IMR-90 (cell line): ENCODE results near the gene BCAS1. TPM values are rescaled to one million over a fixed set of nuclear protein-coding genes. Genes with fewer than 3 reads are reported as not detected.

Experiments
- ATAC-seq: fragments of 200-7000 bp; cut with Tn5 transposase; 2 replicates; pipeline ENCODE4 v1.9.1; 2020; ENCODE audit warnings: low read depth, mild to moderate bottlenecking, moderate library complexity
- BruUV-seq: library from RNA; stranded (reverse); fragments of 400-500 nt; replicated peaks from 2 replicates; lab custom pipeline; 2021; lab: Mats Ljungman, UMichigan
- CTCF ChIA-PET: fragments of 300-600 bp; formaldehyde crosslinking; extraction: SDS; loops from one replicate; lab custom pipeline; 2021; ENCODE audit warnings: antibody characterized with exemption; lab: Yijun Ruan, JAX
- POLR2A ChIA-PET: fragments of 300-600 bp; sonication (Branson Sonifier 250); formaldehyde crosslinking; loops from one replicate; lab custom pipeline; 2022; ENCODE audit warnings: antibody characterized with exemption; ENCODE audit not compliant: unreplicated experiment; lab: Charles Lee
- DNase-seq: peaks from one replicate; pipeline ENCODE4 v3.0.0; 2013
- H2AFZ ChIP-seq: replicated peaks from 2 replicates; pipeline ENCODE3; 2013; ENCODE audit warnings: low read length, mild to moderate bottlenecking; ENCODE audit not compliant: poor library complexity
- H2AK5ac ChIP-seq: 2 replicates; pipeline ENCODE4 v1.6.1; 2013; ENCODE audit warnings: low read depth, low read length, inconsistent platforms
- H2AK9ac ChIP-seq: replicated peaks from 2 replicates; pipeline ENCODE3; 2013; ENCODE audit warnings: mild to moderate bottlenecking, low read depth, low read length, moderate library complexity; ENCODE audit not compliant: poor library complexity
- H2BK120ac ChIP-seq: 2 replicates; pipeline ENCODE4 v1.6.1; 2013; ENCODE audit warnings: low read depth, low read length, inconsistent platforms
- H2BK15ac ChIP-seq: 3 replicates; pipeline ENCODE4 v1.6.1; 2013; ENCODE audit warnings: low read depth, low read length, inconsistent platforms
- H2BK20ac ChIP-seq: 2 replicates; pipeline ENCODE4 v1.6.1; 2013; ENCODE audit warnings: low read depth, mild to moderate bottlenecking, inconsistent platforms, low read length, moderate library complexity
- H2BK5ac ChIP-seq: 2 replicates; pipeline ENCODE4 v1.6.1; 2013; ENCODE audit warnings: mild to moderate bottlenecking, low read depth, low read length, inconsistent platforms; ENCODE audit not compliant: poor library complexity, severe bottlenecking
- H3K14ac ChIP-seq: replicated peaks from 2 replicates; pipeline ENCODE4 v1.6.1; 2013; ENCODE audit warnings: low read depth, low read length, inconsistent platforms
- H3K18ac ChIP-seq: 2 replicates; pipeline ENCODE4 v1.6.1; 2013; ENCODE audit warnings: low read depth, low read length, control low read depth
- H3K23ac ChIP-seq: 2 replicates; pipeline ENCODE4 v1.6.1; 2013; ENCODE audit warnings: low read depth, low read length, inconsistent platforms
- H3K27ac ChIP-seq: 2 replicates; pipeline ENCODE4 v1.5.1; 2013; ENCODE audit warnings: mild to moderate bottlenecking, control low read depth, low read length; ENCODE audit not compliant: insufficient read depth
- H3K27me3 ChIP-seq: 2 replicates; pipeline ENCODE4 v1.6.1; 2013; ENCODE audit warnings: low read length; ENCODE audit not compliant: control insufficient read depth, insufficient read depth
- H3K36me3 ChIP-seq: 2 replicates; pipeline ENCODE4 v1.6.1; 2013; ENCODE audit warnings: low read length, mixed read lengths; ENCODE audit not compliant: control insufficient read depth, insufficient read depth
- H3K4ac ChIP-seq: 2 replicates; pipeline ENCODE4 v1.6.1; 2013; ENCODE audit warnings: low read depth, low read length, inconsistent platforms
- H3K4me1 ChIP-seq: 2 replicates; pipeline ENCODE4 v1.6.1; 2013; ENCODE audit warnings: low read length, mixed read lengths; ENCODE audit not compliant: control insufficient read depth, insufficient read depth
- H3K4me2 ChIP-seq: 2 replicates; pipeline ENCODE4 v1.6.1; 2013; ENCODE audit warnings: low read depth, mild to moderate bottlenecking, control low read depth, low read length, moderate library complexity
- H3K4me3 ChIP-seq: 2 replicates; pipeline ENCODE4 v1.5.1; 2013; ENCODE audit warnings: low read depth, mild to moderate bottlenecking, control low read depth, low read length, moderate library complexity; ENCODE audit not compliant: insufficient read depth
- H3K56ac ChIP-seq: 2 replicates; pipeline ENCODE4 v1.6.1; 2013; ENCODE audit warnings: low read length, inconsistent platforms; ENCODE audit not compliant: insufficient read depth; ENCODE audit errors: extremely low read depth
- H3K79me1 ChIP-seq, 2 experiments: 2 replicates each; pipeline ENCODE4 v1.6.1; 2013; ENCODE audit warnings: low read length in 2 of 2, inconsistent platforms in 1 of 2, low read depth in 1 of 2
- H3K9ac ChIP-seq: 2 replicates; pipeline ENCODE4 v1.6.1; 2013; ENCODE audit warnings: low read depth, low read length, control low read depth
- H3K9me1 ChIP-seq: 2 replicates; pipeline ENCODE4 v1.6.1; 2013; ENCODE audit warnings: low read length, inconsistent platforms; ENCODE audit not compliant: insufficient read depth
- H3K9me3 ChIP-seq: 2 replicates; pipeline ENCODE4 v1.6.1; 2013; ENCODE audit warnings: low read length; ENCODE audit not compliant: control insufficient read depth, insufficient read depth
- H4K20me1 ChIP-seq: 2 replicates; pipeline ENCODE4 v1.6.1; 2013; ENCODE audit warnings: low read length, inconsistent platforms; ENCODE audit not compliant: insufficient read depth
- H4K5ac ChIP-seq: 2 replicates; pipeline ENCODE4 v1.6.1; 2013; ENCODE audit warnings: mild to moderate bottlenecking, low read depth, low read length, control low read depth
- H4K8ac ChIP-seq, 2 experiments: 2 replicates each; pipeline ENCODE4 v1.6.1; 2013; ENCODE audit warnings: low read depth in 2 of 2, low read length in 2 of 2, control low read depth in 1 of 2, inconsistent platforms in 1 of 2
- H4K91ac ChIP-seq: 2 replicates; pipeline ENCODE4 v1.6.1; 2013; ENCODE audit warnings: low read depth, low read length, inconsistent platforms; ENCODE audit not compliant: insufficient read depth
- CEBPB ChIP-seq: IDR thresholded peaks from 2 replicates; pipeline ENCODE4 v1.6.1; 2012; ENCODE audit warnings: low read depth, low read length, improper control_type of control experiment
- CTCF ChIP-seq: conservative IDR thresholded peaks from 2 replicates; pipeline ENCODE4 v1.5.1; 2012; ENCODE audit warnings: mild to moderate bottlenecking, low read depth, low read length, improper control_type of control experiment
- FOS ChIP-seq: fragments of 150-350 bp; IDR thresholded peaks from 2 replicates; pipeline ENCODE4 v1.6.1; 2016; ENCODE audit warnings: low read depth, low read length
- NFE2L2 ChIP-seq: fragments of 150-350 bp; IDR thresholded peaks from 2 replicates; pipeline ENCODE4 v1.6.1; 2016; ENCODE audit warnings: low read depth, mild to moderate bottlenecking, low read length
- POLR2A ChIP-seq: IDR thresholded peaks from 2 replicates; pipeline ENCODE4 v1.6.1; 2012; ENCODE audit warnings: mild to moderate bottlenecking, low read depth, low read length
- RAD21 ChIP-seq: IDR thresholded peaks from 2 replicates; pipeline ENCODE4 v1.6.1; 2012; ENCODE audit warnings: low read length, improper control_type of control experiment
- RCOR1 ChIP-seq: IDR thresholded peaks from 2 replicates; pipeline ENCODE4 v1.6.1; 2012; ENCODE audit warnings: mild to moderate bottlenecking, low read length, improper control_type of control experiment; ENCODE audit not compliant: insufficient replicate concordance
- RFX5 ChIP-seq: IDR thresholded peaks from 2 replicates; pipeline ENCODE4 v1.8.0; 2012; ENCODE audit warnings: low read depth, mild to moderate bottlenecking, low read length, moderate library complexity
- SMC3 ChIP-seq: fragments of 150-350 bp; IDR thresholded peaks from 2 replicates; pipeline ENCODE4 v1.6.1; 2016; ENCODE audit warnings: low read depth, mild to moderate bottlenecking, antibody characterized with exemption, low read length, moderate library complexity
- USF2 ChIP-seq: fragments of 150-350 bp; IDR thresholded peaks from 2 replicates; pipeline ENCODE4 v1.6.1; 2017; ENCODE audit warnings: mild to moderate bottlenecking, antibody characterized with exemption, low read length, low read depth
- WGBS, 2 experiments: methylation state at CpG; one replicate each; pipeline versions ENCODE4 v1.1.5 to v1.1.7; 2013; ENCODE audit warnings: missing lambda C conversion rate in 2 of 2; ENCODE audit not compliant: insufficient read length in 1 of 2; ENCODE audit errors: extremely low coverage in 2 of 2; 5-methylcytosine and 5-hydroxymethylcytosine counted together
- dilution Hi-C: fragments of 300-500 bp; cut with HindIII; formaldehyde crosslinking; loops from one replicate; pipeline ENCODE4 v1.14.3; 2018; ENCODE audit warnings: low sequenced_read_pairs; ENCODE audit not compliant: unreplicated experiment
- in situ Hi-C: fragments of 300-500 bp; cut with MboI; formaldehyde crosslinking; loops from 3 replicates; pipeline ENCODE4 v1.14.3; 2019; ENCODE audit warnings: low sequenced_read_pairs, inconsistent platforms, mixed read lengths
- intact Hi-C: fragments of 100-400 bp; cut with micrococcal nuclease; formaldehyde crosslinking; loops from 2 replicates; pipeline ENCODE4 v1.10.0; 2022
- polyA plus RNA-seq, 3 experiments: library from polyadenylated mRNA; depleted of rRNA; stranded (reverse); fragments of >200 nt; gene quantifications; 2 replicates each; pipeline ENCODE4 v1.2.3, GENCODE V29; 2012; ENCODE audit warnings: low replicate concordance in 1 of 3
- total RNA-seq: library from RNA; depleted of rRNA; stranded (reverse); fragments of >200 nt; gene quantifications from 2 replicates; pipeline ENCODE4 v1.2.3, GENCODE V29; 2012

Gene BCAS1
- total and polyA plus RNA-seq, 2 of the 4 experiments (the other 2 are of a cell fraction), result under 0.01 TPM; not detected in 1

- Histone ChIP-seq H4K91ac (no peak overlapping the region), H2BK120ac (no peak overlapping the region), H3K27ac (no peak overlapping the region), H3K18ac (no peak overlapping the region), H4K5ac (no peak overlapping the region), H3K4me3 (no peak overlapping the region), H3K4ac (no peak overlapping the region), H3K9ac (no peak overlapping the region), H3K23ac (no peak overlapping the region), H4K8ac (no peak overlapping the region), H4K20me1 (no peaks in the 10 kb centered on the region), H2AFZ (no peak overlapping the region), H3K4me2 (no peak overlapping the region), H3K79me1 (no peaks in the 10 kb centered on the region), H3K27me3 (peaks cover 2% of the 10 kb centered on the region; the same call in 1 of the 2 replicates), H2BK5ac (no peak overlapping the region), H3K9me3 (no peaks in the 10 kb centered on the region), H2AK5ac (no peak overlapping the region), H3K4me1 (no peaks in the 10 kb centered on the region), H3K36me3 (no peaks in the 10 kb centered on the region), H3K9me1 (no peaks in the 10 kb centered on the region), H3K14ac (no peak overlapping the region), H2BK20ac (no peak overlapping the region), H3K56ac (no peak overlapping the region), H2AK9ac (no peak overlapping the region), H2BK15ac (no peak overlapping the region)
- ChIA-PET POLR2A (no interaction called here), CTCF (no interaction called here)
- in situ Hi-C loops, result no loop called here
- dilution Hi-C loops, result no loop called here
- WGBS, 2 experiments, result no CpG with 5 or more reads among the region's 5 CpGs
- no TSS peak for BruUV-seq
- DNase-seq, result no peak
- intact Hi-C loops, result no loop called here
- TF ChIP-seq CEBPB (no peak), POLR2A (no peak), CTCF (no peak), SMC3 (no peak), RCOR1 (no peak), RAD21 (no peak), RFX5 (no peak), FOS (no peak), NFE2L2 (no peak), USF2 (no peak)
- no peak for ATAC-seq
These were observed 112.1 kb downstream of the BCAS1 start for GRCh38 chr20:53958260-53958659.
